Dedifferentiated amniotic fluid mesenchymal stem cell (primary cell): ENCODE data around the gene CIROP.

Experiments used
- DNase-seq: peaks from one replicate; pipeline ENCODE4 v3.0.0-alpha.2; 2016; ENCODE audit errors: extremely low spot score

The CIROP gene

GRCh38 chr14:23093526-23093925 lies 11.3 kb downstream of the CIROP start:
- no peak for DNase-seq

DNA sequence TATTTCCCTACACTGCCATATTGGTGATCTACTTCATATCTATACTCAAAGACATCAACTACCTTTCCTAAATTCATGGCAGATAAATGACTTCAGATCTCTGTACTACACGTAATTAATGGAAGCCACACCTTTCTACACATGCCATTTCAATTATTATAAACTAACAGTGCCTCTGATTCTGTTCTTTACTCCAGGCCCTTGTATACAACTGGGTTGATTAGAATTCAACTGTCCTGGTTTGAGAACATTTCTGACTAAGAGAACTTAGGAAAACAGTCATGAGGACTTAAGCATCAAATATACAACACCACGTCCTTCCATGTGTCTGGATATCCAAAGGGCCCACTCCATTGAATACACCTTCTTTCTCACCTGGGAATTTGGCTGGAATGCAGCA lies 11.7 kb downstream of the CIROP start:
- no peak for DNase-seq

- DNase-seq = no peak
Measured at GRCh38 chr14:23091294-23092225, 13.2 kb downstream of the CIROP start.

DNA sequence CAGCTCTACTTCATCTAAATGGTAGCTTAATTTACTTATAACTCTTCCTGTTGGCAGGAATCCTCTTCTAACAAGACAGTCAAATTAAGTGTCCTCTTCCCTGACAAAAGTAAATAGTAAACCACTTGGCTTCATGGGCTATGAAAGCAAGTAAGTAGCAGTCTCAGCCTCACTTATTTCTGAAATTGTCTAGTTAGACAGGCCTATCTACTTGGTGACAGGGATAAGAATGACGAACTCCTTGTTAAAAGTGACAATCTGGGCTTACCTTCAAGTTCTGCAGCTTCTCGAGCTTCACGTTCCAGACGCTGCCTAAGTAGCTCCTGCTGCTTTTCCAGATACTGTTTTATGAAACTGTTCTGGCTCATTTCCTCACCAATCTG lies 14.5 kb downstream of the CIROP start:
- no peak for DNase-seq

DNA sequence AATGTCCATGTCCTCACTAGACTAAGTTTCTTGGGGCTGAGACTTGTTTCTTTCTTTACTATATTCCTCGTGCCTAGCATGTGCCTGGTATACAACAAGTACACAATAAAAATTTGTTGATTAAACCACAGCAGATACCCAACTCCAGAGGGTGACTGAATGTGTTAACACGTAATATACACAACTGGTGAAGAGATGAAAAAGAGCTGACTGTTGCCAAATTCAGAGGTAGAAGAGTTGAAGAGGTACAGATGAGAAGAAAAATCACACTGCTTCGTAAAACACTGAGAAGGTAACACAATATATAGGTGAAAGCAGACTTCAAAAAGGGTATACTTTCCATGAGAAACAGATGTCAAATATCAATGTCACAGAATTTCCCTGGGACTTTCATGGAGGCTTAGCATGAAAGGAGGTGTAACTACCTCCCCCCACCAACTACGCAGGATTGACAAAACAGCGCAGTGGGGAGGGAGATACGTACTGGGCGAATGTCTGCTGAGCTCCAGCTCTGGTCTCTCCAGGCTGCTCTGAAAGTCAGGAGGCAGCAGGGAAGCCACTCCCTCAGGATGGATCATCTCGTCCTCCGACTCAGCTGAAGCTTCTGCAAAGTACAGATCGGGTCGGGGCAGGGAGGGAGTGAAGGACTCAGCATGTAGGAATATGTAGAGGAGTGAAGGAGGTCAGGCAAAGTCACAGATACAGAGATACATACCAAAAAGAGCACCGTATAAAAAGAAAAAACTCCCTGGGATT lies 15.1 kb downstream of the CIROP start:
- DNase-seq = no peak

DNA sequence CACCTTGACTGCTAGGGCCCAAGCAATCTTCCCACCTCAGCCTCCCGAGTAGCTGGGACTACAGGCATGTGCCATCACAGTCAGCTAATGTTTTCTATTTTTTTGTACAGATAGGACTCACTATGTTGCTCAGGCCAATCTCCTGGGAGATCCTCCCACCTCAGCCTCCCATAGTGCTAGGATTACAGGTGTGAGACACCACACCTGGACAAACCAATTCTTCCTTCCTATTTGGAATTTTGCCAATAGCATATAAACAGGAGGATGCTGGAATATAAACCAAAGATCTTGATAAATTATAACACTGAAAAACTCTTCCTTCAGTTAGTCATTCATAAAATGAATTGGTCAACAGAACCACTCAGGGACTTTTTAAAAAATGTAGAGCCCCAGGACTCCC lies 18.2 kb downstream of the CIROP start:
- DNase-seq = no peak

DNA sequence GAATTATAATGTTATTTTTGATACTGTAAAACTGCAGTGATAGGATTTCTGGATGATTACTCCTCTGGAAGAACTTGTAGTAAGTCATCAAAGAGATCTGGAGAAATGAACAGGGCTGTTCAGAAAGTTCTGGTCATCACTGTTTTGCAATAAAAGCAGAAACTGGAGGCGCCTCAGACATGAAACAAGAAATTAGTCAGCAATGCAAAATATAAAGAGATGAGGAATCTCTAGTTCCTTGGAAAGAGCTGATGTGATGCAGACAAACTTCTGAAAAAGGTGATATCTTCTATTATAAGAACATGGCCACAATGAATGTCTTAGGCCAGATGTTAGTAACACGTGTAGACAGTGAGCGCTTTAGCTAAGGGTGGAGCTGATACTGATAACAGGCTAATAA lies 19.3 kb downstream of the CIROP start:
- no peak for DNase-seq

DNA sequence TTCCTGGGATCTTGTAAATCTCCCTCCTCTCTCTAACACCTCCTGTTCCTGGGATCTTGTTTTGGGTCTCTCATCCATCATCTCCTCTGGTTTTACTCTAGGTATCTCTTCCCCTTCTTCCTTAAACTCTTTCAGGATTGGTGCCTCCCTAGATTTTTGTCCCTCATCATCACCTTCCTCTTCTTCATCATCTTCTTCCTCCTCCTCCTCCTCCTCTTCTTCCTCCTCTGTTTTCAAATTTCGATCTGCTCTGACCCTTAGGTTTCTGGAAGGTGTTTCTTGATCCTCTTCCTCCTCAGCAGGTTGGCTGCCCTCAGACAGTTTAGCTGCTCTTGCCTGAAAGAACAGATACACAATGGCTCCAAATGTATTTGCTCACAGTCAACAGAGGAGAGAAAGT lies 24.3 kb downstream of the CIROP start:
- DNase-seq = no peak

- DNase-seq = no peak
Measured at GRCh38 chr14:23079716-23080115, 25.1 kb downstream of the CIROP start.

- peak; percentile 84 for DNase-seq
Measured at GRCh38 chr14:23078692-23079116, 26.1 kb downstream of the CIROP start.

- DNase-seq = no peak
Measured at GRCh38 chr14:23077962-23078361, 26.8 kb downstream of the CIROP start.

DNA sequence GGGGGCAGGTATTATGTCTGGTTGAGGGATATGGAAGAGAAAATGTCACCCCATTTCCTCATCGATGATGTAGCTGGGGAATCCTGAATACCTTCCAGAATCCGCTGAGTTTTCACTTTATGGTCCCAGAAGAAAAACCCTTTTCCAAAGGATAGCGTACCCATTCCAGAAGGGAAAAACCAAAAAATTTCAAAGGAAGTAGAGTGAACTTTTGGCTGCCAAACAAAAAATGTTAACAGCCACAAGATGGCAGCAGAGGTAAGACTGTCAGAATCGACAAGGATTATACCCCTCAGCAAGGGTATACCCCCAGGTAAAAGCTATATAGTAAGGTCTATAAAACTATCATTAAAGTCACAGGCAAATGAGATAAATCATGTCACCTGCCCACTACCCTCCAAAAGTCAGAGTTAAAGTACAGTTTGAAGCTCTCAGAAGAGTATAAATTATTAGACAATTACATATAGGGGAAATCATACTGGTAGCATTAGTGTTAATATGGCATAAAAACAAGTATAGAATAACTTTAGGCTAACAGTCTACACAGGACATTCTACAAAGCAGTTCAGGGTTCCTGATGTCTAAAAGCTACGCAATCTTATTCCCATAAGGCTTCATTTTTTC lies 27.9 kb downstream of the CIROP start:
- DNase-seq = peak; percentile 35

- DNase-seq = no peak
Measured at GRCh38 chr14:23074906-23075305, 29.9 kb downstream of the CIROP start.

DNA sequence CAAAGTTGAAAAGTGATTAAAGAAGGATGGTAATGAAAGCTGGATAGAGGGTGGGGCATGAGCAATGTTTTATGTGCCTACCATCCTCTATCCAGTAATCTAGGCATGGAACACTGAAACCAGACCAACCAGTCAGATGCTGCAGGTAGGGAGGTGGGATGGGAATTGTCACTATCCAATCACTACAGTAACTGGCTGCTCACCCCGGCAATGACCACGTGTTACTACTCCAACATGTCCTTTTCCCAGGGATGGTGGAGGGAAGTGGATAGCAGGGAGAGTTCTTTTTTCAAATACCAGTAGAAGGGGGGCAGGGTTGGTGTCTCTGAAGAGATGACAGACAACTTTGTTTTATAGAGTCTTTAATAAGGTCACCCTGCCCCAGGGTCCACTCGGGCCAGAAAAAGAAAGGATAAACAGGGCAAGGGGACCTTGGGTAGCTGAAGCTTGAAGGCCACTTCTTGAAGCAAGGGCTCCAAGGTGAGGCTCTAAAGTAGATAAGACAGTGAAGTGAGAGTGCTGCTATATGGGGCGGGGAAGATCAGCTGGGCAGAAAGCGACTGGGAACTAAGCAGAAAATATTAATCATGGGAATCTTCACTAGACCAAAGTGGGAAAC lies 32.8 kb downstream of the CIROP start:
- no peak for DNase-seq

DNA sequence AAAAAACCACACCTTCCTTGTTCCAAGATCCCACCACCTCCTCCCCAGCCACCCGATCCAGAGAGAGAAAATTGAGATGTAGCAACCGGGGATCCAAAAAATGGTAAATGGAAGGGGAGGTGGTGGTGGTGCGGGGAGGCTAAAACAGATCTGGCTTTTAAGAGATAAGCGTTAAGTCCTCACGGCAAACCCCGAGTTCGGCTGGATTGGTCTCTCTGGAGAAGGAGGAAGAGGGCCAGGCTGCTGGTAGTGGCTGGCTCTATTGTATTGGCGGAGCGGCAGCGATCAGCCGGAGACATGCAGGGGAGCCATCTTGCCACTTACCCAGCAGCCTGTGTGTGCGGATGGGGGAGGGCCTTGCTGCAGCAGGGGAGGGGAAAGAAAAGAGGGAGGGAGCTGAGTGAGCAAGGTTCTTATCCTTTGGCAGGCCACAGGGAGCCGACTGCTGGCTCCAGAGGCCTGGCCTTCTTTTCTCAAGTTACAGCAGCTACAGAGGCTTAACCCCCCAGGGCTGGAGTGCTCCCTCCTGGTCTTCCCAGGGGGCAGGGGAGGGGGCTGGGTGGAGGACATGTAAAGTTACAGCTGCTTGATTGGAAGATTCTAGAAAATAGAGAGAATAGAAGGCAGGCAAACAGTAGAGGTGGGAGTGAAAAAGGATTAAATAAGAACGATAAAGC lies 33.4 kb downstream of the CIROP start:
- DNase-seq = peak; percentile 90

DNA sequence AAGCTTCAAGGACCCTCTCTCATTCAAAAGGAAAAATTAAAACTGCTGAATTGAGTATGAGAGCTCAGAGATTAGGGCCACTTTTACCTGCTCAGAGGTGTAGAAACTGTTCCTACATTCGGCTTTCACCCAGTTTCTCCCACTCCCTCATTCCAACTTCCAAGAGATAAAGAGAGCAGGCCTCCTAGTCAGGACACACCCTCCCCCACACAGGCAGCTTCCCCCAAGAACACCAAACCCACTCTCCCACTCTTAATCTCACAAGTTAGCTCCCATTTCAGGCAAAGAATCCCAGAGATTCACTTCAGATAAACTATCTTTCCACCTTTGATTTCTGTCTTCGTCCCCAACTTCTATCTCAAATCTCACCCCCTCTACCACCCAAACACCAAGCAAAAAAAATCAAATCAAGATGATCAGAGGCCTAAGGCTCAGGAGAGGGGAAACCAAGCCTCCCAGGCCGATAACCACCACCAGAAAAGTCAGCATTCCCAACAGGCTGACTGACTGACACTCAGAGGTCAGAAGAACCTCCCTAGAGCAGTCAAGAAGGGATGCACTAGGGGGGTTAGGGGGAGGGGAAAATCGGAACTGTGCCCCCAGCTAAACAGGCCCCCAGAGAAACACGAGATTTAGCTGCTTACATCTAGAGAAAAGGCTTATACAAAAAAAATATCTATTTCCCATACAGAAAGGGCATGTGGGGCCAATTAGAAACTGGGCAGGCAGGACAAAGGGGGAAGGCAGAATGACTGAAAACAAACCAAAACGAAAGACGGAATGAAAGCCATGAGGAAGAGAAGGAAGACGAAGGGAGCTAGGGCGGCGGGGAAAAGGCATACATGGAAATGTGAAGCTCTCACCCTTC lies 34.3 kb downstream of the CIROP start:
- no peak for DNase-seq

DNA sequence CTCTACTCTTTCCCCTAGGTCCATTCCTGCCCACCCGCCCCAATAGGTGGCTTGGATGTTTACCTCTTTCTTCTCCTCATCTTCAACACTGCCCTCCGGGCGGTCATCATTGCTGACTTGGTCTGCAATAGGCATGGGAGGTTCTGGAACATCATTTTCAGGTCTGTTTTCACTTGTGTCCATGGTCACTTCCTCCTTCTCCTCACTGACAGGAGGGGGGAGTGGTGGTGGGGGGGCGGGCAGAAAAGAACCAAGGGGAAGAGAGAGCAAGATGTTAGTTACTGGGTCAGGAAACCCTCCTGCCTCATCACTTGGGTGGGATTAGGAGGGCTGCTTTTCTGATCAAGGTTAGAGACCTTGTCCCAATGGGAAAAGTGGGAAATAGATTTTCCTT lies 35.4 kb downstream of the CIROP start:
- DNase-seq = no peak

DNA sequence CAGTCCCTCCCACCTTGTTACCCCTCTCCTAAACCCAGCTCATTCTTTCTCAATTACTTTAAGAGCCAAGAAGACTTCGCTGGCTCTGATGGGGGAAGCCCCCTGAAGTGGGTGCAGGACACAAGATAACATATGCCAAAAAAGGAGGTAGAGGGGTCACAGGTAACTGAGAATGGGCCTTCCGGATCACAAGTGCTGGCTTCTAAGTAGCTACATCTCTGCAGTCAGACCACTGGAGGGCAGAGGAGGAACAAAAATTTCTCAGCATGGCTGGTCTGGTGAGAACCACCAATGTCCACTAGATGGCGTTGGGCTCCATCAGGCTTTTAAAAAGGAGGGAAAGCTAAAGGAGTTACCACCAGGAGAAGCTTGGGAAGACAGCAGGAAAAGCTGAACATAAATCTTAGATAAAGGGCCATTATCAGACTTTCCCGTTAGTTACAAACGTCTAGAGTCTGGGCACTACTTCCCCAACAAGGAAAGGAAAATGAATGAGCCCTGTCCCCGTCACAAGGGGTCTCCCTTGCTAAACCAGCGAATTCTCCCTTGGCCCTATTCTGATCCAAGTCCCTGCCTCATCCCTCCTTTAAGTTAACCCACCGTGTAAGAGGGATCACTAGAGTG lies 35.9 kb downstream of the CIROP start:
- peak; percentile 95 for DNase-seq

- no peak for DNase-seq
Measured at GRCh38 chr14:23067847-23068788, 36.7 kb downstream of the CIROP start.
